HG03139 (cell line): ENCODE measurements around the gene KRTAP2-4.
"Not testable (repeated sequence)": the region's sequence is repeated elsewhere in the genome, so short reads cannot be mapped to it uniquely, and the experiment has no call there.

Source experiments
- ATAC-seq: cut with Tn5 transposase; IDR thresholded peaks from one replicate; pipeline ENCODE4 v1.9.1; 2021; ENCODE audit not compliant: unreplicated experiment

The KRTAP2-4 gene

GRCh38 chr17:41065829-41066624 is at the start of gene KRTAP2-4:
KRTAP2-4 (minus strand) TSS chr17:41065879; CDS start chr17:41065845, 34 bp downstream.
- no peak for ATAC-seq

- ATAC-seq, result no peak
Observed at GRCh38 chr17:41111151-41111885, 45.6 kb upstream of the KRTAP2-4 start.

- not testable (repeated sequence) for ATAC-seq
Observed at GRCh38 chr17:41108728-41109386, 43.2 kb upstream of the KRTAP2-4 start.

- ATAC-seq, result no peak
Observed at GRCh38 chr17:41107941-41108450, 42.3 kb upstream of the KRTAP2-4 start.

- ATAC-seq, result not testable (repeated sequence)
Observed at GRCh38 chr17:41105347-41105746, 39.7 kb upstream of the KRTAP2-4 start, which contains the start of gene KRTAP4-9. KRTAP4-9 (plus strand) TSS chr17:41105389; CDS start chr17:41105389, 0 bp downstream.

- ATAC-seq, result not testable (repeated sequence)
Observed at GRCh38 chr17:41104386-41105038, 38.8 kb upstream of the KRTAP2-4 start.

- ATAC-seq, result no peak
Observed at GRCh38 chr17:41103896-41104295, 38.2 kb upstream of the KRTAP2-4 start.

- no peak for ATAC-seq
Observed at GRCh38 chr17:41101586-41102259, 36.0 kb upstream of the KRTAP2-4 start, which contains the start of gene KRTAP4-16. KRTAP4-16 (minus strand) TSS chr17:41102209; CDS start chr17:41102209, 0 bp downstream.

GRCh38 chr17:41099682-41100480 is 34.2 kb upstream of the KRTAP2-4 start:
- not testable (repeated sequence) for ATAC-seq

- ATAC-seq, result no peak
Observed at GRCh38 chr17:41098481-41098880, 32.8 kb upstream of the KRTAP2-4 start.

- no peak for ATAC-seq
Observed at GRCh38 chr17:41098042-41098441, 32.4 kb upstream of the KRTAP2-4 start, which contains the start of gene KRTAP4-8. KRTAP4-8 (minus strand) TSS chr17:41098142; CDS start chr17:41098084, 58 bp downstream.

GRCh38 chr17:41096055-41096454 is 30.4 kb upstream of the KRTAP2-4 start:
- no peak for ATAC-seq

GRCh38 chr17:41088760-41089352 is 23.2 kb upstream of the KRTAP2-4 start:
- not testable (repeated sequence) for ATAC-seq

- not testable (repeated sequence) for ATAC-seq
Observed at GRCh38 chr17:41084100-41084856, 18.6 kb upstream of the KRTAP2-4 start, which contains the start of gene KRTAP4-7. KRTAP4-7 (plus strand) TSS chr17:41084150; CDS start chr17:41084207, 57 bp downstream.

GRCh38 chr17:41083427-41083826 is 17.7 kb upstream of the KRTAP2-4 start:
- not testable (repeated sequence) for ATAC-seq

GRCh38 chr17:41082626-41083025 is 16.9 kb upstream of the KRTAP2-4 start:
- no peak for ATAC-seq

- no peak for ATAC-seq
Observed at GRCh38 chr17:41076788-41077187, 11.1 kb upstream of the KRTAP2-4 start.

- ATAC-seq, result no peak
Observed at GRCh38 chr17:41073676-41074075, 8.0 kb upstream of the KRTAP2-4 start.
